HL-60 (cell line): ENCODE measurements around the gene PARVA.

ENCODE experiments used
- DNase-seq, 2 experiments: peaks; one replicate each; pipeline ENCODE4 v3.0.0-alpha.2; 2010 to 2020; ENCODE audit warnings: low read depth in 1 of 2, low spot score in 1 of 2
- H3K27ac ChIP-seq: fragments of 250-450 bp; sonication (Bioruptor Pico); replicated peaks from 2 replicates; pipeline ENCODE4 v1.5.1; 2020; ENCODE audit warnings: mild to moderate bottlenecking, moderate library complexity
- H3K27me3 ChIP-seq: fragments of 250-450 bp; sonication (Bioruptor Pico); 2 replicates; pipeline ENCODE4 v1.5.1; 2021; ENCODE audit warnings: mild to moderate bottlenecking, moderate library complexity; ENCODE audit not compliant: insufficient read depth, poor library complexity, severe bottlenecking
- H3K4me3 ChIP-seq: replicated peaks from 2 replicates; pipeline ENCODE4 v1.5.1; 2011; ENCODE audit warnings: mild to moderate bottlenecking, control low read depth, low read length; ENCODE audit not compliant: insufficient read depth
- GABPA ChIP-seq: IDR thresholded peaks from 2 replicates; pipeline ENCODE4 v1.6.1; 2012; ENCODE audit warnings: low read depth
- POLR2AphosphoS5 ChIP-seq: IDR thresholded peaks from 2 replicates; pipeline ENCODE4 v1.6.1; 2012; ENCODE audit warnings: low read depth
- SPI1 ChIP-seq: IDR thresholded peaks from 2 replicates; pipeline ENCODE4 v1.6.1; 2012; ENCODE audit warnings: low read depth, mild to moderate bottlenecking, borderline replicate concordance
- TF ChIP-seq, protein P1 (sequence below): IDR thresholded peaks from 2 replicates; pipeline ENCODE4 v1.6.1; 2012; ENCODE audit warnings: low read depth; ENCODE audit not compliant: insufficient replicate concordance
- TF ChIP-seq, protein P2 (sequence below): IDR thresholded peaks from one replicate; pipeline ENCODE4 v1.5.1; 2011; ENCODE audit warnings: low read length, control low read depth, inconsistent platforms; ENCODE audit not compliant: insufficient read depth

The PARVA gene

DNA sequence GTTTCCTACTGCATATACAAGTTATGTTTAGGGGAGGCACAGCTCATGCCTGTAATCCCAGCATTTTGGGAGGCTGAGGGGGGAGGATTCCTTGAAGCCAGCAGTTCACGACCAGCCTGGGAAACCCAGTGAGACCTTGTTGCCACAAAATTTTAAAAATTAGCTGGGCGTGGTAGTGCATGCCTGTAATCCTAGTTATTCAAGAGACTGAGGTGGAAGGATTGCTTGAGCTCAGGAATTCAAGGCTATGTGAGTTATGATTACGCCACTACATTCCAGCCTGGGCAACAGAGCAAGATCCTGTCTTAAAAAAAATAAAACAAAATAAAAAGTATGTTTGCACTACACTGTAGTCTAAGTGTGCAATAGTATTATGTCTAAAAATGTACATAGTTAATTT is 188.0 kb downstream of the PARVA start:
- Histone ChIP-seq H3K27me3 (no peaks in the 10 kb centered on the region), H3K4me3 (no peak overlapping the region), H3K27ac (no peak overlapping the region)
- DNase-seq = no peak
- TF ChIP-seq SPI1 = no peak

DNA sequence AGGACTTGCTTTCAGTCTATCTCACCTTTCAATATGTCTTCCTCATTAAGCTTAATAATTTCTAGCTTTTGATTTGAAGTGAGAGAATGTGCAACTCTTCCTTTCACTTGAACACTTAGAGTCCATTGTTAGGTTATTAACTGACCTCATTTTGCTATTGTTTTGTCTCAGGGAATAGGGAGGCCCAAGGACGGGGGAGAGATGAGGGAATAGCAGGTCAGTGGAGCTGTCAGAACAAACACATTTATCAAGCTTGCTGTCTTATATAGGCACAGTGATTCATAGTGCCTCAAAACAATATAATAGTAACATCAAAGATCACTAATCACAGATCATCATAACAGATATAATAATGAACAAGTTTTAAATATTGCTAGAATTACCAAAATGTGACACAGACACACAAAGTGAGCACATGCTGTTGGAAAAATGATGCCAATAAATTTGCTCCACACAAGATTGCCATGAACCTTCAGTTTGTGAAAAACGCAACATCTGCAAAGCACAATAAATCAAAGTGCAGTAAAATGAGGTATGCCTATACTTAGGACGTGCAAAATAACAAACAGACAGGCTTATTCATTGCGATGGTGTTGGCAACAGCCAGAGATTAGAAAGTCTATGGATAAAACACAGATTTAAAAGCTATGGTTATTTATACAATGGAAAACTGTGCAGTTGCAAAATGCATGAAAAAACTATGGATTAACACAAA is 190.5 kb downstream of the PARVA start:
- no peak overlapping the region for H3K27ac ChIP-seq
- H3K27me3 ChIP-seq = no peaks in the 10 kb centered on the region
- DNase-seq = no peak
- TF ChIP-seq GABPA (no peak), SPI1 (no peak), POLR2AphosphoS5 (no peak)
- TF ChIP-seq, protein P1, sequence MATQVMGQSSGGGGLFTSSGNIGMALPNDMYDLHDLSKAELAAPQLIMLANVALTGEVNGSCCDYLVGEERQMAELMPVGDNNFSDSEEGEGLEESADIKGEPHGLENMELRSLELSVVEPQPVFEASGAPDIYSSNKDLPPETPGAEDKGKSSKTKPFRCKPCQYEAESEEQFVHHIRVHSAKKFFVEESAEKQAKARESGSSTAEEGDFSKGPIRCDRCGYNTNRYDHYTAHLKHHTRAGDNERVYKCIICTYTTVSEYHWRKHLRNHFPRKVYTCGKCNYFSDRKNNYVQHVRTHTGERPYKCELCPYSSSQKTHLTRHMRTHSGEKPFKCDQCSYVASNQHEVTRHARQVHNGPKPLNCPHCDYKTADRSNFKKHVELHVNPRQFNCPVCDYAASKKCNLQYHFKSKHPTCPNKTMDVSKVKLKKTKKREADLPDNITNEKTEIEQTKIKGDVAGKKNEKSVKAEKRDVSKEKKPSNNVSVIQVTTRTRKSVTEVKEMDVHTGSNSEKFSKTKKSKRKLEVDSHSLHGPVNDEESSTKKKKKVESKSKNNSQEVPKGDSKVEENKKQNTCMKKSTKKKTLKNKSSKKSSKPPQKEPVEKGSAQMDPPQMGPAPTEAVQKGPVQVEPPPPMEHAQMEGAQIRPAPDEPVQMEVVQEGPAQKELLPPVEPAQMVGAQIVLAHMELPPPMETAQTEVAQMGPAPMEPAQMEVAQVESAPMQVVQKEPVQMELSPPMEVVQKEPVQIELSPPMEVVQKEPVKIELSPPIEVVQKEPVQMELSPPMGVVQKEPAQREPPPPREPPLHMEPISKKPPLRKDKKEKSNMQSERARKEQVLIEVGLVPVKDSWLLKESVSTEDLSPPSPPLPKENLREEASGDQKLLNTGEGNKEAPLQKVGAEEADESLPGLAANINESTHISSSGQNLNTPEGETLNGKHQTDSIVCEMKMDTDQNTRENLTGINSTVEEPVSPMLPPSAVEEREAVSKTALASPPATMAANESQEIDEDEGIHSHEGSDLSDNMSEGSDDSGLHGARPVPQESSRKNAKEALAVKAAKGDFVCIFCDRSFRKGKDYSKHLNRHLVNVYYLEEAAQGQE = no peak
- TF ChIP-seq, protein P2, sequence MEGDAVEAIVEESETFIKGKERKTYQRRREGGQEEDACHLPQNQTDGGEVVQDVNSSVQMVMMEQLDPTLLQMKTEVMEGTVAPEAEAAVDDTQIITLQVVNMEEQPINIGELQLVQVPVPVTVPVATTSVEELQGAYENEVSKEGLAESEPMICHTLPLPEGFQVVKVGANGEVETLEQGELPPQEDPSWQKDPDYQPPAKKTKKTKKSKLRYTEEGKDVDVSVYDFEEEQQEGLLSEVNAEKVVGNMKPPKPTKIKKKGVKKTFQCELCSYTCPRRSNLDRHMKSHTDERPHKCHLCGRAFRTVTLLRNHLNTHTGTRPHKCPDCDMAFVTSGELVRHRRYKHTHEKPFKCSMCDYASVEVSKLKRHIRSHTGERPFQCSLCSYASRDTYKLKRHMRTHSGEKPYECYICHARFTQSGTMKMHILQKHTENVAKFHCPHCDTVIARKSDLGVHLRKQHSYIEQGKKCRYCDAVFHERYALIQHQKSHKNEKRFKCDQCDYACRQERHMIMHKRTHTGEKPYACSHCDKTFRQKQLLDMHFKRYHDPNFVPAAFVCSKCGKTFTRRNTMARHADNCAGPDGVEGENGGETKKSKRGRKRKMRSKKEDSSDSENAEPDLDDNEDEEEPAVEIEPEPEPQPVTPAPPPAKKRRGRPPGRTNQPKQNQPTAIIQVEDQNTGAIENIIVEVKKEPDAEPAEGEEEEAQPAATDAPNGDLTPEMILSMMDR = no peak
- H3K4me3 ChIP-seq = no peak overlapping the region

DNA sequence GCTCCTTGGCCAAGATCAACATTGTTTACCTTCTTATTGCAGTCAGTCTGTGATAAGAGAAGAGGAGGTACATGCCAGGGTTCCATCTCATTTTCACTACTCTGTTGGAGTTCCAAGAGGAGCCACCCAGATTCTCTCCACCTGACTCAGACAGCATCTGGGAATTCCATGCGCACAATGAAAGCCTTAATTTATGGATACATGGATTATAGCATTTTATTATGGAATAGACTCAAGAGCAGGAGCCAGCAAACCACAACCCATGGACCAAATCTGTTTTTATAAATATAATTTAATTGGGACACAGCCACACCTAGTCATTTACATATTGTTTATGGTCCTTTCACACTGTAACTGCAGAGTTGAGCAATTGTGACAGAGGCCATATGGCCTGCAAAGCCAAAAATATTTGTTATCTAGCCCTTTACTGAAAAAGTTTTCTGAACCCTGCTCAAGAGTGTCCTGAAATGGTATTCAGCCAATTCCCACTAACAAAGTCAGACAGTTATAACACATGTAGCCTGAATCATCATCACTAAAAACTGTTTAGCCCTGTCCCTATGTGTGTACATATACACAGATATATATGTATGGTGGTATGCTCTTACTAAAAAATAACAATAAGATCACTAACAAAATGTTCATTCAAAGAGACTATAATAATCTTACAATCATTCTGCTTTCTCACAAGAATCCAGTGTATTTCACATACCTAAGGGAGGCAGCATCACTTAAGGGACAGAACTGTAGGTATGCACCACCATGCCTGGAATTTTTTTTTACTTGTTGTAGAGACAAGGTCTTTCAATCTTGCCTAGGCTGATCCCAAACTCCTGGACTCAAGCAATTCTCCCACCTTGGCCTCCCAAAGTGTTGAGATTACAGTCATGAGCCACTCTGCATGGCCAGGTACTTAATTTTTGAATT is 192.4 kb downstream of the PARVA start:
- Histone ChIP-seq H3K27ac (no peak overlapping the region), H3K4me3 (no peak overlapping the region), H3K27me3 (no peaks in the 10 kb centered on the region)
- no peak for DNase-seq
- TF ChIP-seq, protein P1 = no peak
- TF ChIP-seq, protein P2 = no peak
- TF ChIP-seq GABPA (no peak), SPI1 (no peak), POLR2AphosphoS5 (no peak)
